CD4-positive, CD25-positive, alpha-beta regulatory T cell (primary cell): Measurements from ENCODE around the gene AP3S2. TPM values are rescaled to one million over a fixed set of nuclear protein-coding genes. Genes with fewer than 3 reads are reported as not detected.

Experiments used
- ATAC-seq, 2 donors: fragments of 150-1000 bp; cut with Tn5 transposase; one replicate each; pipeline ENCODE4 v1.10.0; 2021; ENCODE audit warnings: low read depth in 2 of 2, moderate number of reproducible peaks in 2 of 2, moderate library complexity in 1 of 2
- DNase-seq, 3 donors: peaks; one replicate each; pipeline versions ENCODE4 v3.0.0 to v3.0.0-alpha.2; 2012 to 2022; ENCODE audit warnings: mixed read lengths in 1 of 3
- H3K27ac ChIP-seq: one replicate; pipeline ENCODE4 v1.7.0; 2013; ENCODE audit warnings: mild to moderate bottlenecking, low read length; ENCODE audit not compliant: insufficient read depth, poor library complexity, severe bottlenecking
- H3K27me3 ChIP-seq: one replicate; pipeline ENCODE4 v1.7.0; 2013; ENCODE audit warnings: low read length; ENCODE audit not compliant: control insufficient read depth, insufficient read depth
- H3K36me3 ChIP-seq: one replicate; pipeline ENCODE4 v1.7.0; 2013; ENCODE audit warnings: mild to moderate bottlenecking, low read length, moderate library complexity; ENCODE audit not compliant: control insufficient read depth, insufficient read depth
- H3K4me1 ChIP-seq: 2 replicates; pipeline ENCODE4 v1.7.0; 2013; ENCODE audit warnings: mild to moderate bottlenecking, low read length; ENCODE audit not compliant: insufficient read depth, control insufficient read depth, poor library complexity, severe bottlenecking
- H3K4me3 ChIP-seq: one replicate; pipeline ENCODE4 v1.7.0; 2013; ENCODE audit warnings: low read depth, mild to moderate bottlenecking, low read length, moderate library complexity
- H3K9me3 ChIP-seq, 2 experiments: 1 replicate in 1 of 2; 2 replicates in 1 of 2; pipeline ENCODE4 v1.7.0; 2013; ENCODE audit warnings: low read length in 2 of 2, mild to moderate bottlenecking in 1 of 2, moderate library complexity in 1 of 2; ENCODE audit not compliant: control insufficient read depth in 2 of 2
- H3K27ac Mint-ChIP-seq, 3 donors: one replicate each; pipeline ENCODE4 v1.8.0; 2020 to 2022; ENCODE audit warnings: mild to moderate bottlenecking in 3 of 3, mixed read lengths in 3 of 3, moderate library complexity in 2 of 3
- H3K27me3 Mint-ChIP-seq: one replicate; pipeline ENCODE4 v1.8.0; 2022; ENCODE audit warnings: mild to moderate bottlenecking, mixed read lengths
- H3K36me3 Mint-ChIP-seq: one replicate; pipeline ENCODE4 v1.8.0; 2020; ENCODE audit warnings: mixed read lengths
- H3K4me1 Mint-ChIP-seq, 4 donors: one replicate each; pipeline ENCODE4 v1.8.0; 2020 to 2022; ENCODE audit warnings: mixed read lengths in 4 of 4, mild to moderate bottlenecking in 1 of 4
- H3K4me3 Mint-ChIP-seq, 4 donors: one replicate each; pipeline ENCODE4 v1.8.0; 2020 to 2022; ENCODE audit warnings: mild to moderate bottlenecking in 4 of 4, mixed read lengths in 4 of 4, moderate library complexity in 3 of 4
- H3K9me3 Mint-ChIP-seq, 7 donors: one replicate each; pipeline ENCODE4 v1.8.0; 2020 to 2022; ENCODE audit warnings: mixed read lengths in 7 of 7, mild to moderate bottlenecking in 3 of 7, moderate library complexity in 2 of 7
- polyA plus RNA-seq, 4 donors: library from polyadenylated mRNA; unstranded; fragments of 300-500 nt; fragmentation: Illumina TruSeq; gene quantifications; one replicate each; pipeline ENCODE4 v1.2.3, GENCODE V29; 2021
- total RNA-seq: library from RNA; stranded (reverse); gene quantifications from one replicate; pipeline ENCODE4 v1.2.3, GENCODE V29; 2022

Gene AP3S2
- total and polyA plus RNA-seq, 5 donors from 2014 or later = 25.4 to 48.5 (median 30.3) TPM

- H3K4me3 ChIP-seq = no peak overlapping the region
- Mint-ChIP-seq H3K27me3 (peaks cover 13% of the 10 kb centered on the region), H3K4me1 (no peaks in the 10 kb centered on the region), H3K9me3 (no peaks in the 10 kb centered on the region), H3K4me3 (no peak overlapping the region), H3K27ac (no peak overlapping the region), H3K36me3 (no peaks in the 10 kb centered on the region)
- DNase-seq (no peak), ATAC-seq (no peak)
- H3K36me3 ChIP-seq = no peaks in the 10 kb centered on the region
- peaks cover 3% of the 10 kb centered on the region for H3K27me3 ChIP-seq
- H3K4me1 ChIP-seq = no peaks in the 10 kb centered on the region
- no peaks in the 10 kb centered on the region for H3K9me3 ChIP-seq
- H3K27ac ChIP-seq = no peak overlapping the region
Measured at GRCh38 chr15:89928421-89928820, 34.6 kb upstream of the AP3S2 start.

- no peaks in the 10 kb centered on the region for H3K36me3 Mint-ChIP-seq
- no peaks in the 10 kb centered on the region for H3K9me3 Mint-ChIP-seq
- H3K4me3 ChIP-seq = no peak overlapping the region
- no peak overlapping the region for H3K27ac ChIP-seq
- DNase-seq = no peak
- peaks cover 3% of the 10 kb centered on the region for H3K27me3 ChIP-seq
- peaks cover 13% of the 10 kb centered on the region for H3K27me3 Mint-ChIP-seq
- no peak for ATAC-seq
- H3K36me3 ChIP-seq = no peaks in the 10 kb centered on the region
- no peak overlapping the region for H3K4me3 Mint-ChIP-seq
- no peaks in the 10 kb centered on the region for H3K4me1 Mint-ChIP-seq
- no peaks in the 10 kb centered on the region for H3K9me3 ChIP-seq
- no peak overlapping the region for H3K27ac Mint-ChIP-seq
- H3K4me1 ChIP-seq = no peaks in the 10 kb centered on the region
Measured at GRCh38 chr15:89926158-89926557, 32.4 kb upstream of the AP3S2 start.

GRCh38 chr15:89917442-89918101 lies 23.8 kb upstream of the AP3S2 start:
- Mint-ChIP-seq H3K4me1 (peaks cover 0 to 3% (median under 1%) of the 10 kb centered on the region in 4 donors), H3K27ac (no peak overlapping the region), H3K4me3 (no peak overlapping the region), H3K27me3 (peaks cover 40% of the 10 kb centered on the region), H3K36me3 (no peaks in the 10 kb centered on the region), H3K9me3 (peaks cover 0 to 5% (median 0%) of the 10 kb centered on the region in 7 donors)
- no peaks in the 10 kb centered on the region for H3K9me3 ChIP-seq
- peaks cover 7% of the 10 kb centered on the region for H3K27me3 ChIP-seq
- no peaks in the 10 kb centered on the region for H3K36me3 ChIP-seq
- DNase-seq (no peak), ATAC-seq (no peak)
- no peak overlapping the region for H3K4me3 ChIP-seq
- H3K4me1 ChIP-seq = peaks cover 5% of the 10 kb centered on the region
- no peak overlapping the region for H3K27ac ChIP-seq

GRCh38 chr15:89916660-89917059 lies 22.9 kb upstream of the AP3S2 start:
- H3K27me3 ChIP-seq = peaks cover 7% of the 10 kb centered on the region
- Mint-ChIP-seq H3K27ac (no peak overlapping the region), H3K36me3 (no peaks in the 10 kb centered on the region), H3K9me3 (peaks cover 0 to 5% (median 0%) of the 10 kb centered on the region in 7 donors), H3K4me3 (no peak overlapping the region), H3K4me1 (peaks cover 0 to 4% (median under 1%) of the 10 kb centered on the region in 4 donors), H3K27me3 (peaks cover 48% of the 10 kb centered on the region)
- H3K36me3 ChIP-seq = no peaks in the 10 kb centered on the region
- H3K4me1 ChIP-seq = peaks cover 5% of the 10 kb centered on the region
- H3K4me3 ChIP-seq = no peak overlapping the region
- no peak for DNase-seq
- no peak overlapping the region for H3K27ac ChIP-seq
- ATAC-seq = no peak
- H3K9me3 ChIP-seq = no peaks in the 10 kb centered on the region

GRCh38 chr15:89912674-89913396 lies 19.0 kb upstream of the AP3S2 start, which contains the start of gene ARPIN:
TSS of gene ARPIN (minus strand) at chr15:89912952. CDS start at chr15:89912835, 117 bp downstream.
- Histone ChIP-seq H3K27ac (no peak within 1 kb of the TSS), H3K36me3 (no peaks in the 10 kb centered on the region), H3K9me3 (no peaks in the 10 kb centered on the region), H3K4me1 (peaks cover 5% of the 10 kb centered on the region), H3K27me3 (peaks cover 16% of the 10 kb centered on the region), H3K4me3 (no peak within 1 kb of the TSS)
- peaks cover 0 to 3% (median 0%) of the 10 kb centered on the region in 7 donors for H3K9me3 Mint-ChIP-seq
- peaks cover 56% of the 10 kb centered on the region for H3K27me3 Mint-ChIP-seq
- peaks cover 0 to 4% (median under 1%) of the 10 kb centered on the region in 4 donors for H3K4me1 Mint-ChIP-seq
- H3K36me3 Mint-ChIP-seq = no peaks in the 10 kb centered on the region
- H3K27ac Mint-ChIP-seq = no peak within 1 kb of the TSS
- ATAC-seq = peak in 1 of 2 donors; percentile 28
- H3K4me3 Mint-ChIP-seq = peak within 1 kb of the TSS in 3 of 4 donors; percentile 3 to 46 (median 26)
- DNase-seq = no peak

DNA sequence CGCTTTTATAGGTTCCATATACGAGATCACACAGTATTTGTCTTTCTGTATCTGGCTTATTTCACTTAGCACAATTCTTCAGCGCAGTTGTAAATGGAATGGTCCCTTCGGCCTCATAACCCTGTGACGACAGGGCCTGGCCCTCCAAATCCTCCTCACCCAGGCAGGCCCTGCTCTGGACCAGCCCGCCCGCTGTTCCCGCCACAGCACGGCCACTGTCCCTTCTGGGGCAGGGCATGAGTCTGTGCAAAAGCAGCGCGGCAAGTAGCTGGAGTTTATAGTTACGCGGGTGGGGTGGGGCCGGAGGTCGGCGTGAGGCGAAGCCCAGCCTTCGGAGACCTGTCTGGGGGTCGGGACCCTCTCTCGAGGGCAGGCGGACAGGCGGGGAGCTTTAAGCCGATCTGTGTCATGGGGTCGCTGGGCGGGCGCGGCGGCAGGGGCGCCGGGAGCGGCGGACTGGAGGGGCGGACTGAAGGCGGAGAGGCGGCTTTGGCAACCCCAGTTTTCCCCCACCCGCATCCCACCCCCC lies 18.4 kb upstream of the AP3S2 start:
- H3K4me3 ChIP-seq = no peak overlapping the region
- DNase-seq (no peak), ATAC-seq (no peak)
- no peak overlapping the region for H3K27ac Mint-ChIP-seq
- no peaks in the 10 kb centered on the region for H3K36me3 ChIP-seq
- H3K4me3 Mint-ChIP-seq = peak overlapping the region in 1 of 4 donors; percentile 3
- peaks cover 0 to 3% (median 0%) of the 10 kb centered on the region in 7 donors for H3K9me3 Mint-ChIP-seq
- peaks cover 0 to 4% (median under 1%) of the 10 kb centered on the region in 4 donors for H3K4me1 Mint-ChIP-seq
- peaks cover 16% of the 10 kb centered on the region for H3K27me3 ChIP-seq
- H3K27ac ChIP-seq = no peak overlapping the region
- H3K27me3 Mint-ChIP-seq = peaks cover 56% of the 10 kb centered on the region
- H3K9me3 ChIP-seq = no peaks in the 10 kb centered on the region
- H3K4me1 ChIP-seq = peaks cover 5% of the 10 kb centered on the region
- H3K36me3 Mint-ChIP-seq = no peaks in the 10 kb centered on the region

DNA sequence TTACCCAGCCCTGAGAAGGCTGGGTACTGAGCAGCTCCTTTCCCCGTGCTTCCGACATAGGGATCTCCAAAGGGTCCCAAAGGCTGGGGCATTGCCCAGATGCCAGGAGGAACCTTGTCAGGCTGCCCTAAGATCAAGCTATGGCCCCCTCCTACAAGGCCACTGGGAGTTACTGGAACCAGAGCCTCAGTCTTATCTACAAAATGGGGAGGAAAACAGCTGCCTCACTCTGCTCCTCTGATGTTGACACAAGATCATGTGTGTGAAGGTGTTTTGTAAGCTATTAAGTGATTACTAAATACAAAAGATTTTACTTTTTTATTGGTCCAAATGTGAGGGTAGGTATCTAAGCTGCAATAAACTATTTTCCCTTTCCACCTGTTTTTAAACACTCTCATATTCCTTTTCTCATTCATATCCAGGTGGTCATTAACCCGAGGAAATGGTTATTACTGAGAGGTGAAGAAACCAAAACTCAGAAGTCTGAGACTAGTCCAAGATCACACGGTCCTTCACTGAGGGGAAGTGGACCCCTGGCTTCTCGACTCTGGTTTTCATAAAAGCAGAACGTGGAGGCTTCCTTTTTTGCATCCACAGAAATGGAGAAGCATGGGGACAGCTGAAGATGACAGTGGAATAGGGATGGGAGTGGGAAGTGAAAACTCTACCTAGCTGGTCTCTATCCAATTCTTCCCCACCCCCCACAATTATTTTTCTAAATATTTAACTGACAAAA lies 17.3 kb upstream of the AP3S2 start:
- Mint-ChIP-seq H3K27me3 (peaks cover 54% of the 10 kb centered on the region), H3K36me3 (no peaks in the 10 kb centered on the region), H3K9me3 (peaks cover 0 to 3% (median 0%) of the 10 kb centered on the region in 7 donors), H3K27ac (no peak overlapping the region), H3K4me3 (no peak overlapping the region), H3K4me1 (peaks cover 0 to 4% (median 0%) of the 10 kb centered on the region in 4 donors)
- DNase-seq (no peak), ATAC-seq (no peak)
- H3K36me3 ChIP-seq = no peaks in the 10 kb centered on the region
- peaks cover 5% of the 10 kb centered on the region for H3K4me1 ChIP-seq
- H3K27ac ChIP-seq = no peak overlapping the region
- no peak overlapping the region for H3K4me3 ChIP-seq
- H3K27me3 ChIP-seq = peaks cover 14% of the 10 kb centered on the region
- H3K9me3 ChIP-seq = no peaks in the 10 kb centered on the region
